ENCODE data around the gene RAD51B. TPM values are rescaled to one million over a fixed set of nuclear protein-coding genes. Genes with fewer than 3 reads are reported as not detected.

RAD51B gene
- total RNA-seq, 6 experiments from 2014 or later = 2.7 to 5.8 (median 4.3) TPM

GRCh38 chr14:67952381-67952780 is 132.8 kb downstream of the RAD51B start:
- DNase-seq (no peak), ATAC-seq (no peak)
- intact Hi-C loops (cut with DNase I) = no loop called here
- no peak overlapping the region for H3K4me3 ChIP-seq
- H3K36me3 ChIP-seq = no peaks in the 10 kb centered on the region
- TF ChIP-seq, protein P1, sequence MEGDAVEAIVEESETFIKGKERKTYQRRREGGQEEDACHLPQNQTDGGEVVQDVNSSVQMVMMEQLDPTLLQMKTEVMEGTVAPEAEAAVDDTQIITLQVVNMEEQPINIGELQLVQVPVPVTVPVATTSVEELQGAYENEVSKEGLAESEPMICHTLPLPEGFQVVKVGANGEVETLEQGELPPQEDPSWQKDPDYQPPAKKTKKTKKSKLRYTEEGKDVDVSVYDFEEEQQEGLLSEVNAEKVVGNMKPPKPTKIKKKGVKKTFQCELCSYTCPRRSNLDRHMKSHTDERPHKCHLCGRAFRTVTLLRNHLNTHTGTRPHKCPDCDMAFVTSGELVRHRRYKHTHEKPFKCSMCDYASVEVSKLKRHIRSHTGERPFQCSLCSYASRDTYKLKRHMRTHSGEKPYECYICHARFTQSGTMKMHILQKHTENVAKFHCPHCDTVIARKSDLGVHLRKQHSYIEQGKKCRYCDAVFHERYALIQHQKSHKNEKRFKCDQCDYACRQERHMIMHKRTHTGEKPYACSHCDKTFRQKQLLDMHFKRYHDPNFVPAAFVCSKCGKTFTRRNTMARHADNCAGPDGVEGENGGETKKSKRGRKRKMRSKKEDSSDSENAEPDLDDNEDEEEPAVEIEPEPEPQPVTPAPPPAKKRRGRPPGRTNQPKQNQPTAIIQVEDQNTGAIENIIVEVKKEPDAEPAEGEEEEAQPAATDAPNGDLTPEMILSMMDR (IDR thresholded peaks at IDR 0.05) = no peak
- TF ChIP-seq POLR2A (IDR thresholded peaks at IDR 0.05) = no peak
- H3K27ac ChIP-seq = no peak overlapping the region
- H3K9me3 ChIP-seq = no peaks in the 10 kb centered on the region
- no peaks in the 10 kb centered on the region for H3K4me1 ChIP-seq
- 46% methylated on average over 2 of the region's 2 CpGs for WGBS (ENCODE audit: insufficient coverage, low coverage, low lambda C conversion rate, missing lambda C conversion rate)
- H3K27me3 ChIP-seq = no peaks in the 10 kb centered on the region

GRCh38 chr14:67952786-67953185 is 133.2 kb downstream of the RAD51B start:
- Histone ChIP-seq H3K4me1 (no peaks in the 10 kb centered on the region), H3K27ac (no peak overlapping the region), H3K27me3 (no peaks in the 10 kb centered on the region), H3K4me3 (no peak overlapping the region), H3K9me3 (no peaks in the 10 kb centered on the region), H3K36me3 (no peaks in the 10 kb centered on the region)
- intact Hi-C loops (cut with DNase I) = no loop called here
- DNase-seq (no peak), ATAC-seq (no peak)
- no peak for TF ChIP-seq POLR2A (IDR thresholded peaks at IDR 0.05)
- TF ChIP-seq, protein P1 (IDR thresholded peaks at IDR 0.05) = no peak

DNA sequence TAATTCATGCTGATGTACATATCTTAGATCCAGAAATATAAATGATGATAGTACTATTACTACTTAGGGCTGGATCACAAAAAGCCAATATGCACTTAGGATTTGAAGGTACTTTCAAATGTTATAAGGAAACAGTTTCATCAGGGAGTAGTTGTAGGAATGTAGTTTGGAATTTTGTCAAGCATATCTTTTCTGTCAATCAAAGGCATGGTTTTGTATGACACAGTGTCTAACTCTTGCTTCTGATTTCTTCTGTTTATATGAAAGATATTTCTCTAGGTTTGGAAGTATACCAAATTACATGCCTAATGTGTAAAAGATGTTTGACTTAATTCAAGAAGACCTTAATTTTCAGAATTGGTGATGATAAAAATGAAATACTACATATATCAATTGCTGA is 135.7 kb downstream of the RAD51B start:
- TF ChIP-seq, protein P1 (IDR thresholded peaks at IDR 0.05) = no peak
- no peak for TF ChIP-seq POLR2A (IDR thresholded peaks at IDR 0.05)
- H3K27me3 ChIP-seq = no peaks in the 10 kb centered on the region
- no peaks in the 10 kb centered on the region for H3K9me3 ChIP-seq
- DNase-seq = no peak
- intact Hi-C loops (cut with DNase I) = no loop called here
- H3K4me3 ChIP-seq = no peak overlapping the region
- no peak overlapping the region for H3K27ac ChIP-seq
- no peaks in the 10 kb centered on the region for H3K4me1 ChIP-seq
- H3K36me3 ChIP-seq = no peaks in the 10 kb centered on the region
- ATAC-seq = no peak

- WGBS (ENCODE audit: insufficient coverage, low coverage, low lambda C conversion rate, missing lambda C conversion rate) = 86% methylated on average over 3 of the region's 3 CpGs
- DNase-seq (no peak), ATAC-seq (no peak)
- TF ChIP-seq POLR2A (IDR thresholded peaks at IDR 0.05) = no peak
- TF ChIP-seq, protein P1 (IDR thresholded peaks at IDR 0.05) = no peak
- Histone ChIP-seq H3K36me3 (no peaks in the 10 kb centered on the region), H3K27ac (no peak overlapping the region), H3K27me3 (no peaks in the 10 kb centered on the region), H3K4me1 (peaks cover 0 to 10% (median 0%) of the 10 kb centered on the region in 4 donors), H3K9me3 (no peaks in the 10 kb centered on the region), H3K4me3 (no peak overlapping the region)
- intact Hi-C loops (cut with DNase I) = no loop called here
These were observed 138.4 kb downstream of the RAD51B start for GRCh38 chr14:67957946-67958345.

GRCh38 chr14:67961676-67962075 is 142.1 kb downstream of the RAD51B start:
- Histone ChIP-seq H3K27ac (no peak overlapping the region), H3K4me1 (peaks cover 0 to 27% (median 3%) of the 10 kb centered on the region in 4 donors), H3K4me3 (no peak overlapping the region), H3K36me3 (no peaks in the 10 kb centered on the region), H3K9me3 (no peaks in the 10 kb centered on the region), H3K27me3 (no peaks in the 10 kb centered on the region)
- DNase-seq (no peak), ATAC-seq (no peak)
- intact Hi-C loops (cut with DNase I) = no loop called here
- no peak for TF ChIP-seq POLR2A (IDR thresholded peaks at IDR 0.05)
- TF ChIP-seq, protein P1 (IDR thresholded peaks at IDR 0.05) = no peak
- WGBS (ENCODE audit: insufficient coverage, low coverage, low lambda C conversion rate, missing lambda C conversion rate) = 71% methylated on average over 2 of the region's 2 CpGs
